ENCODE results near the gene APLF. TPM values are rescaled to one million over a fixed set of nuclear protein-coding genes. Genes with fewer than 3 reads are reported as not detected.

APLF gene
- polyA plus RNA-seq, 4 donors: 0.27 to 2.5 (median 0.43) TPM

GRCh38 chr2:68501768-68502167, 34.4 kb downstream of the APLF start:
- no peaks in the 10 kb centered on the region for H3K27me3 ChIP-seq (ENCODE audit: control insufficient read depth in 3 of 3, insufficient read depth in 3 of 3, low read length in 3 of 3)
- FAIRE-seq: no peak
- 45 to 77% (median 59%) methylated on average over 5 of the region's 5 CpGs for WGBS, 3 donors

GRCh38 chr2:68505603-68506159, 38.3 kb downstream of the APLF start:
- Histone ChIP-seq H3K9me3 (ENCODE audit: control insufficient read depth in 2 of 2, insufficient read depth in 1 of 2, low read depth in 1 of 2, low read length in 1 of 2) (no peaks in the 10 kb centered on the region), H3K4me3 (ENCODE audit: low read depth in 1 of 3, low read length in 3 of 3) (no peak overlapping the region), H3K27me3 (ENCODE audit: control insufficient read depth in 3 of 3, insufficient read depth in 3 of 3, low read length in 3 of 3) (no peaks in the 10 kb centered on the region), H3K36me3 (ENCODE audit: control insufficient read depth in 3 of 3, insufficient read depth in 2 of 3, low read depth in 1 of 3, low read length in 3 of 3) (no peaks in the 10 kb centered on the region), H3K27ac (ENCODE audit: low read depth in 1 of 3, low read length in 2 of 3) (no peak overlapping the region), H3K4me1 (ENCODE audit: control insufficient read depth in 3 of 3, insufficient read depth in 2 of 3, low read depth in 1 of 3, low read length in 2 of 3) (no peaks in the 10 kb centered on the region)
- FAIRE-seq (no peak), DNase-seq (peak; percentile 5 to 23)
- 56 to 79% (median 68%) methylated on average over 2 of the region's 2 CpGs for WGBS, 3 donors

More at GRCh38 chr2:68501768-68502167, 34.4 kb downstream of the APLF start:
- peaks cover 0 to 4% of the 10 kb centered on the region in 2 donors for H3K9me3 ChIP-seq (ENCODE audit: control insufficient read depth in 2 of 2, insufficient read depth in 1 of 2, low read depth in 1 of 2, low read length in 1 of 2)
- H3K27ac ChIP-seq (ENCODE audit: low read depth in 1 of 3, low read length in 2 of 3): no peak overlapping the region
- no peak overlapping the region for H3K4me3 ChIP-seq (ENCODE audit: low read depth in 1 of 3, low read length in 3 of 3)
- H3K4me1 ChIP-seq (ENCODE audit: control insufficient read depth in 3 of 3, insufficient read depth in 2 of 3, low read depth in 1 of 3, low read length in 2 of 3): no peaks in the 10 kb centered on the region
- no peaks in the 10 kb centered on the region for H3K36me3 ChIP-seq (ENCODE audit: control insufficient read depth in 3 of 3, insufficient read depth in 2 of 3, low read depth in 1 of 3, low read length in 3 of 3)
- DNase-seq: no peak

GRCh38 chr2:68506170-68506569, 38.8 kb downstream of the APLF start:
- DNase-seq: no peak
- H3K4me1 ChIP-seq (ENCODE audit: control insufficient read depth in 3 of 3, insufficient read depth in 2 of 3, low read depth in 1 of 3, low read length in 2 of 3): no peaks in the 10 kb centered on the region
- no peak overlapping the region for H3K27ac ChIP-seq (ENCODE audit: low read depth in 1 of 3, low read length in 2 of 3)
- no peak for FAIRE-seq
- WGBS, 3 donors: 57 to 85% (median 73%) methylated on average over 3 of the region's 3 CpGs
- no peaks in the 10 kb centered on the region for H3K36me3 ChIP-seq (ENCODE audit: control insufficient read depth in 3 of 3, insufficient read depth in 2 of 3, low read depth in 1 of 3, low read length in 3 of 3)
- H3K4me3 ChIP-seq (ENCODE audit: low read depth in 1 of 3, low read length in 3 of 3): no peak overlapping the region
- H3K27me3 ChIP-seq (ENCODE audit: control insufficient read depth in 3 of 3, insufficient read depth in 3 of 3, low read length in 3 of 3): no peaks in the 10 kb centered on the region
- no peaks in the 10 kb centered on the region for H3K9me3 ChIP-seq (ENCODE audit: control insufficient read depth in 2 of 2, insufficient read depth in 1 of 2, low read depth in 1 of 2, low read length in 1 of 2)

GRCh38 chr2:68512326-68512725, 44.9 kb downstream of the APLF start:
- H3K27me3 ChIP-seq (ENCODE audit: control insufficient read depth in 3 of 3, insufficient read depth in 3 of 3, low read length in 3 of 3): no peaks in the 10 kb centered on the region
- 68 to 90% (median 78%) methylated on average over 3 of the region's 3 CpGs for WGBS, 3 donors
- no peak overlapping the region for H3K27ac ChIP-seq (ENCODE audit: low read depth in 1 of 3, low read length in 2 of 3)
- H3K4me1 ChIP-seq (ENCODE audit: control insufficient read depth in 3 of 3, insufficient read depth in 2 of 3, low read depth in 1 of 3, low read length in 2 of 3): no peaks in the 10 kb centered on the region
- FAIRE-seq (no peak), DNase-seq (no peak)
- H3K4me3 ChIP-seq (ENCODE audit: low read depth in 1 of 3, low read length in 3 of 3): no peak overlapping the region
- no peaks in the 10 kb centered on the region for H3K36me3 ChIP-seq (ENCODE audit: control insufficient read depth in 3 of 3, insufficient read depth in 2 of 3, low read depth in 1 of 3, low read length in 3 of 3)
- no peaks in the 10 kb centered on the region for H3K9me3 ChIP-seq (ENCODE audit: control insufficient read depth in 2 of 2, insufficient read depth in 1 of 2, low read depth in 1 of 2, low read length in 1 of 2)

GRCh38 chr2:68512966-68513365, 45.6 kb downstream of the APLF start:
- 46 to 82% (median 64%) methylated on average over 1 of the region's 1 CpG for WGBS, 3 donors

GRCh38 chr2:68514316-68514929, 47.0 kb downstream of the APLF start:
- DNase-seq (peak in 1 of 2 donors; percentile 12), FAIRE-seq (no peak)
- H3K27me3 ChIP-seq (ENCODE audit: control insufficient read depth in 3 of 3, insufficient read depth in 3 of 3, low read length in 3 of 3): no peaks in the 10 kb centered on the region
- no peaks in the 10 kb centered on the region for H3K36me3 ChIP-seq (ENCODE audit: control insufficient read depth in 3 of 3, insufficient read depth in 2 of 3, low read depth in 1 of 3, low read length in 3 of 3)
- H3K4me1 ChIP-seq (ENCODE audit: control insufficient read depth in 3 of 3, insufficient read depth in 2 of 3, low read depth in 1 of 3, low read length in 2 of 3): no peaks in the 10 kb centered on the region
- H3K9me3 ChIP-seq (ENCODE audit: control insufficient read depth in 2 of 2, insufficient read depth in 1 of 2, low read depth in 1 of 2, low read length in 1 of 2): no peaks in the 10 kb centered on the region
- no peak overlapping the region for H3K27ac ChIP-seq (ENCODE audit: low read depth in 1 of 3, low read length in 2 of 3)
- WGBS, 3 donors: 39 to 53% (median 48%) methylated on average over 2 of the region's 2 CpGs
- no peak overlapping the region for H3K4me3 ChIP-seq (ENCODE audit: low read depth in 1 of 3, low read length in 3 of 3)

More at GRCh38 chr2:68512966-68513365, 45.6 kb downstream of the APLF start:
- DNase-seq: no peak
- no peaks in the 10 kb centered on the region for H3K4me1 ChIP-seq (ENCODE audit: control insufficient read depth in 3 of 3, insufficient read depth in 2 of 3, low read depth in 1 of 3, low read length in 2 of 3)
- H3K27me3 ChIP-seq (ENCODE audit: control insufficient read depth in 3 of 3, insufficient read depth in 3 of 3, low read length in 3 of 3): no peaks in the 10 kb centered on the region
- H3K27ac ChIP-seq (ENCODE audit: low read depth in 1 of 3, low read length in 2 of 3): no peak overlapping the region
- no peaks in the 10 kb centered on the region for H3K9me3 ChIP-seq (ENCODE audit: control insufficient read depth in 2 of 2, insufficient read depth in 1 of 2, low read depth in 1 of 2, low read length in 1 of 2)
- no peaks in the 10 kb centered on the region for H3K36me3 ChIP-seq (ENCODE audit: control insufficient read depth in 3 of 3, insufficient read depth in 2 of 3, low read depth in 1 of 3, low read length in 3 of 3)
- no peak for FAIRE-seq
- no peak overlapping the region for H3K4me3 ChIP-seq (ENCODE audit: low read depth in 1 of 3, low read length in 3 of 3)

- H3K4me3 ChIP-seq (ENCODE audit: low read depth in 1 of 3, low read length in 3 of 3): no peak overlapping the region
- no peak overlapping the region for H3K27ac ChIP-seq (ENCODE audit: low read depth in 1 of 3, low read length in 2 of 3)
- H3K4me1 ChIP-seq (ENCODE audit: control insufficient read depth in 3 of 3, insufficient read depth in 2 of 3, low read depth in 1 of 3, low read length in 2 of 3): no peaks in the 10 kb centered on the region
- FAIRE-seq (no peak), DNase-seq (no peak)
- no peaks in the 10 kb centered on the region for H3K27me3 ChIP-seq (ENCODE audit: control insufficient read depth in 3 of 3, insufficient read depth in 3 of 3, low read length in 3 of 3)
- 83 to 92% (median 84%) methylated on average over 5 of the region's 5 CpGs for WGBS, 3 donors
- no peaks in the 10 kb centered on the region for H3K9me3 ChIP-seq (ENCODE audit: control insufficient read depth in 2 of 2, insufficient read depth in 1 of 2, low read depth in 1 of 2, low read length in 1 of 2)
- H3K36me3 ChIP-seq (ENCODE audit: control insufficient read depth in 3 of 3, insufficient read depth in 2 of 3, low read depth in 1 of 3, low read length in 3 of 3): no peaks in the 10 kb centered on the region
These were observed 48.9 kb downstream of the APLF start for GRCh38 chr2:68516051-68516955.

GRCh38 chr2:68519236-68519635, 51.9 kb downstream of the APLF start:
- no peaks in the 10 kb centered on the region for H3K4me1 ChIP-seq (ENCODE audit: control insufficient read depth in 3 of 3, insufficient read depth in 2 of 3, low read depth in 1 of 3, low read length in 2 of 3)
- H3K4me3 ChIP-seq (ENCODE audit: low read depth in 1 of 3, low read length in 3 of 3): no peak overlapping the region
- no peaks in the 10 kb centered on the region for H3K36me3 ChIP-seq (ENCODE audit: control insufficient read depth in 3 of 3, insufficient read depth in 2 of 3, low read depth in 1 of 3, low read length in 3 of 3)
- FAIRE-seq (no peak), DNase-seq (no peak)
- H3K27ac ChIP-seq (ENCODE audit: low read depth in 1 of 3, low read length in 2 of 3): no peak overlapping the region
- WGBS, 3 donors: 76 to 88% (median 84%) methylated on average over 1 of the region's 1 CpG
- no peaks in the 10 kb centered on the region for H3K9me3 ChIP-seq (ENCODE audit: control insufficient read depth in 2 of 2, insufficient read depth in 1 of 2, low read depth in 1 of 2, low read length in 1 of 2)
- H3K27me3 ChIP-seq (ENCODE audit: control insufficient read depth in 3 of 3, insufficient read depth in 3 of 3, low read length in 3 of 3): no peaks in the 10 kb centered on the region

Measured in small intestine (tissue), 7 donors.